ENCODE results near the gene AREL1.

- TF ChIP-seq SETDB1 (IDR thresholded peaks at IDR 0.05; ENCODE audit: insufficient read length, low read length) = no peak
- no peak for TF ChIP-seq ZNF433 (tag by site-specific recombination; IDR thresholded peaks at IDR 0.05; ENCODE audit: low read depth)
- no peak for TF ChIP-seq CTCF (tag by site-specific recombination; IDR thresholded peaks at IDR 0.05)
- TF ChIP-seq KLF7 (tag by site-specific recombination; IDR thresholded peaks at IDR 0.05; ENCODE audit: borderline replicate concordance) = no peak
- no peak for TF ChIP-seq ZXDB (tag by site-specific recombination; IDR thresholded peaks at IDR 0.05)
- no peak for TF ChIP-seq ZNF670 (tag by site-specific recombination; IDR thresholded peaks at IDR 0.05; ENCODE audit: low read depth)
- TF ChIP-seq ZNF571 (tag by site-specific recombination; IDR thresholded peaks at IDR 0.05) = no peak
- TF ChIP-seq, protein P1, sequence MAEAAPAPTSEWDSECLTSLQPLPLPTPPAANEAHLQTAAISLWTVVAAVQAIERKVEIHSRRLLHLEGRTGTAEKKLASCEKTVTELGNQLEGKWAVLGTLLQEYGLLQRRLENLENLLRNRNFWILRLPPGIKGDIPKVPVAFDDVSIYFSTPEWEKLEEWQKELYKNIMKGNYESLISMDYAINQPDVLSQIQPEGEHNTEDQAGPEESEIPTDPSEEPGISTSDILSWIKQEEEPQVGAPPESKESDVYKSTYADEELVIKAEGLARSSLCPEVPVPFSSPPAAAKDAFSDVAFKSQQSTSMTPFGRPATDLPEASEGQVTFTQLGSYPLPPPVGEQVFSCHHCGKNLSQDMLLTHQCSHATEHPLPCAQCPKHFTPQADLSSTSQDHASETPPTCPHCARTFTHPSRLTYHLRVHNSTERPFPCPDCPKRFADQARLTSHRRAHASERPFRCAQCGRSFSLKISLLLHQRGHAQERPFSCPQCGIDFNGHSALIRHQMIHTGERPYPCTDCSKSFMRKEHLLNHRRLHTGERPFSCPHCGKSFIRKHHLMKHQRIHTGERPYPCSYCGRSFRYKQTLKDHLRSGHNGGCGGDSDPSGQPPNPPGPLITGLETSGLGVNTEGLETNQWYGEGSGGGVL (tag by site-specific recombination; IDR thresholded peaks at IDR 0.05) = no peak
- no peak for TF ChIP-seq ZNF175 (tag by site-specific recombination; IDR thresholded peaks at IDR 0.05)
- no peak for TF ChIP-seq KLF16 (tag by site-specific recombination; IDR thresholded peaks at IDR 0.05)
- no peak for TF ChIP-seq ZNF24 (tag by site-specific recombination; IDR thresholded peaks at IDR 0.05)
- TF ChIP-seq, protein P2, sequence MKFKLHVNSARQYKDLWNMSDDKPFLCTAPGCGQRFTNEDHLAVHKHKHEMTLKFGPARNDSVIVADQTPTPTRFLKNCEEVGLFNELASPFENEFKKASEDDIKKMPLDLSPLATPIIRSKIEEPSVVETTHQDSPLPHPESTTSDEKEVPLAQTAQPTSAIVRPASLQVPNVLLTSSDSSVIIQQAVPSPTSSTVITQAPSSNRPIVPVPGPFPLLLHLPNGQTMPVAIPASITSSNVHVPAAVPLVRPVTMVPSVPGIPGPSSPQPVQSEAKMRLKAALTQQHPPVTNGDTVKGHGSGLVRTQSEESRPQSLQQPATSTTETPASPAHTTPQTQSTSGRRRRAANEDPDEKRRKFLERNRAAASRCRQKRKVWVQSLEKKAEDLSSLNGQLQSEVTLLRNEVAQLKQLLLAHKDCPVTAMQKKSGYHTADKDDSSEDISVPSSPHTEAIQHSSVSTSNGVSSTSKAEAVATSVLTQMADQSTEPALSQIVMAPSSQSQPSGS (tag by site-specific recombination; IDR thresholded peaks at IDR 0.05; ENCODE audit: low read depth) = no peak
Observed at GRCh38 chr14:74711651-74712050, 1.2 kb downstream of the AREL1 start.
